DMS153 treated with DMSO at 0.1 percent for 48 hours (cell line): ENCODE measurements around the gene SIX5.
"Not testable (repeated sequence)": the region's sequence is repeated elsewhere in the genome, so short reads cannot be mapped to it uniquely, and the experiment has no call there.

Experiments used
- DNase-seq: peaks from one replicate; lab custom pipeline; 2025; ENCODE audit not compliant: unreplicated experiment; lab: John Stamatoyannopoulos, UW

SIX5 gene

DNA sequence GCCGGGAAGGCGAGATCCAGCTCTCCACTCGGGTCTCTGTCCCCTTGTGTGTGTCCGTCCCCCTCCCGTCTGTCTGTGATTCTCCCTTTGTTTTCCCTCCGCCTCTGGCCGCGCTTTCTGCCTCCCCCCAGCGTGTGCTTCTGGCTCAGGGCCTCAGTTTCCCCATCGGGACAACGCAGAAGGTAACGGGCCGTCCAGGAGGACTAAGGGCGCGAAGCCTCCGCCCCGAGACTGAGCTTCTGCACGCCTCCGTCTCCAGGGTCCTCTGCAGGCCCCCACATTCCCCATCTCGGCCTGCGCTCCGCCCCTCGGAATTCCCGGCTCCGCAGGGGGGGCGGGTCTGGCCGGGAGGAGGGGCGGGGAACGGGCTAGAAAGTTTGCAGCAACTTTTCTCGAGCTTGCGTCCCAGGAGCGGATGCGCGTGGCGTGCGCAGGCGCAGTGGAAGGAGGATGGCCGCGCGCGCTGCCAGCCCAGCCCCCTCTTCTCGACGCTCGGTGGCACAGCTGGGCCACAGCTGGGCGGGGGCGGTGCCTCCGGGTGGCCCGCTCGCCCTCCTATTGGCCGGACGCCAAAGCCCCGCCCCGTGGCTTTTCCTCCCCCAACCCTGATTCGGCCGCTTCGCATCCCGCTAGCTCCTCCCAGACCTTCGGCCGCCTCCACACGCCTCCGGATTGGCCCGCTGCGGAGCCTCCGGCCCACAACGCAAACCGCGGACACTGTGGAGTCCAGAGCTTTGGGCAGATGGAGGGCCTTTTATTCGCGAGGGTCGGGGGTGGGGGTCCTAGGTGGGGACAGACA is at the start of gene SIX5:
SIX5 (minus strand) TSS at position 269 of the 799 bp plus-strand sequence. CDS start 408 bp downstream, outside the sequence.
- DNase-seq = peak; percentile 87

DNA sequence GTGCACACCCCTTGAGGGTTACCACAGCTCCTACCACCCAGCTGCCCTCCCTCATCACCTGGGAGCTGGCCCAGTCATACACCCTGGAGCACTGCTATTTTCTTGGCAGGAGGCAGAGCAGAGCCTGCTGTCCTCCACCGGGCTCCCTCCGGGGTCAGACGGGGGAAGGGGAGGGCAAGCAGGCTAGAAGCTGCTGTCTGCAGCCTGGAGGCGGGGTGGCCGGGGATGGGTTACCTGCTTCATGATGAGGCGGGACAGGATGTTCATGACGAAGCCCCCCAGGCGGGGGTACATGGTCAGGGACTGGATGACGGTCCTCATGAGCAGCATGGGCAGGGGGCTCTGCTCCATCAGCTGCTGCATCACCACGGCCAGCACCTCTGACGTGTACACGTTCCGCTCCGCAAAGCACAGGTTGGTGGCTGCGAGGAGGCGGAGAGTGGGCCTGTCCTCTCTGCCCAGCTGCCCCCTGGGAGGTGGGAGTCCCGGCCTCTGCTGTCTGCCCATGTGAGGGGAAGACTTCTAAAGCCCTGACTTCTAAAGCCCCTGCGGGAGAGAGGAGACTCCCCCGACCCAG is 48.8 kb upstream of the SIX5 start:
- no peak for DNase-seq

DNA sequence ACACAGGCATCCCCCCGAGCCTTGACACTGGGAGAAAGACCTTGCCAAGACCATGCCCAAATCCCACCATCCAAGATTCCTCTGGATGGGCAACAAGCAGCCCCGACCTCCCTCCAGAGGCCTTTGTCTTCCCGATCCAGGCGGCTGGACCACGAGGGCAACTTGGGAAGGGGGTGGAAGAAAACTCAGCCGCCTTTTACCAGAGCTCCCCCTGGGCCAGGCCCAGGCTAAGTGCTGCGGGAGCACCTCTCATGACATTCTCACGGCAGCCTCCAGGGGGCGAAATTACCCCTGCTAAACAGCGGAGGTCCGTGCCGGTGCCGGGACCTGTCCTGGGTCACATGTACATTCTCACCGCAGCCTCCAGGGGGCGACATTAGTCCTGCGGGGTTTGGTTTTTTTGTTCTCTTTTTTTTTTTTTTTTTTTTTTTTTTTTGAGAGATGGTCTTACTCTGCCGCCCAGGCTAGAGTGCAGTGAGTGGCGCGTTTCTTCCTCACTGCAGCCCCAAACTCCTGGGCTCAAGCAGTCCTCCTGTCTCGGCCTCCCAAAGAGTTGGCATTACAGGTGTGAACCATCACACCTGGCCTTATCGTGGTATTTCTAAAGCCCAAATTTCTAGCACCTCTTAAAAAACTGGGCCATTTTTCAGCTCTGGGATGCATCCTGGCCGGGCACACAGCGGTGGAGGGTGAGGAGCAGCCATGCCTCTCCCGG is 48.1 kb upstream of the SIX5 start:
- peak; percentile 78 for DNase-seq

DNA sequence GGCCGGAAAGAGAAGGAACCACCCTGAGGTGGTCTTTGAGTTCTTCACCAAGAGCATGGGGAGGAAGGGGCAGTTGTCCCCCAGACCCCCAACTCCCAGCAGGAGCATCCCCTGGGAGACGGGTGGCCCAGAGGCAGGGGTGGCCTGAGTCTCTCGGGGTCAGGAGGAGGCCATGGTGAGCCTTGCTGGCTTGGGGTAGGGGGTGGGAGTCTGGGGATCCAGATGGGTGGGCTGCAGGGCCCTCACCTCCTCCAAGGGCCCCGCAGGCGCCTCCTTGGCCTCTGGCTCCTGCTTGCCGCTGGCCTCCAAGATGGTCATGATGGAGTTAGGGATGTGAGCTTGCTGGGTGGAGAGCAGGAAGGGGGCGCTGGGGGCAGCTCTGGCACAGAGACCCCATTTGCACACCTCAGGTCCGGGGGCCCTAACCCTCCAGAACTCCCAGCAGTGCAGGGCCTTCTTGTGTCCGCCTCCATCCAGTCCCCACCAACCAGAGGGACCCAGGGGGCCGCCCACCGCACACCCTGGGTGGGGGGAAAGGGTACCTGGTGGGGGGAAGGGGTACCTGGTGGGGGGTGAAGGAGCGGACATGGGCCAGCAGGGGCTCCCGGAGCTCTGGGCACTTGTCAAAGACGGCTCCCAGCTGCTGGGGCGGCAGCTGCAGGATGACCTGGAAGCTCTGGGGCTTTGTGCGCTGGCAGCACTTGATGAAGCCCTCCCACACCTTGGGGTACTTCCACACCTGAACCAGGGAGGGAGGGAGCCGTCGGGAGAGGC is 47.4 kb upstream of the SIX5 start:
- DNase-seq = no peak

DNA sequence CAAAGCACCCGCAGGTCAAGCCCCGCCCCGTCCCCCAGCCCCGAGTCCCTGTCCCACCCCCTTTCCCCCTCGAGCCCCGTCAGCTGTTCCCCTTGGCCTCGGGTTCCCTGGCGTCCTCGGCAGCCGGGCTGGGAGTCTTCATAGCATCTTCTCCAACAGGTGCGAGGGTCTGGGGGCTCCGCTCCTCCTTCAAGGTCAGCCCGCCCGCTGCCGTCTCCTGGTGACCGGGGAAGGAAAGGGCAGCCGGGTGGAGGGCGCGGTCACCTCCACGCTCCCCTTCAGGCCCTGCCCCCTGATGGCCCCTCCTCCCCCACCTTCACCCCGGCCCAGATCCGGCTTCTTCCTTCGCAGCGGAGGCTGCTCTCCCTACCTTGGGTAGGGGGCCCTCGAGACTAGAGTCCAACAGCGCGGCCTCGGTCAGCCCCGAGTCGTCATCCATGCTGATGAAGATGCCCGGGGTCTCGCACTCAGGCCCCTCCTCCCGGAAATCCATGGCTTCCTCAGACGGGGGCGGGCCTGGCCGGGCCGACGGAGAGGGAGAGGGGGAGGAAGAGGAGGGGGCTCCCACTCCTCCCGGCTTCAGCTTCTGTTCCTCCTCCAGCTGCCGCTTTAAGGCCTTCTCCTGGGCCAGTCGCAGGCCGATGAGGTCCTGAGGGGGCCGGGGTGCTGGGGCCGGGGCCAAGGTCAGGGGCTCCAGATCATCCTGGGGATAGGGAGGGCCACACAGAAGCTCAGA is 46.6 kb upstream of the SIX5 start:
- no peak for DNase-seq

DNA sequence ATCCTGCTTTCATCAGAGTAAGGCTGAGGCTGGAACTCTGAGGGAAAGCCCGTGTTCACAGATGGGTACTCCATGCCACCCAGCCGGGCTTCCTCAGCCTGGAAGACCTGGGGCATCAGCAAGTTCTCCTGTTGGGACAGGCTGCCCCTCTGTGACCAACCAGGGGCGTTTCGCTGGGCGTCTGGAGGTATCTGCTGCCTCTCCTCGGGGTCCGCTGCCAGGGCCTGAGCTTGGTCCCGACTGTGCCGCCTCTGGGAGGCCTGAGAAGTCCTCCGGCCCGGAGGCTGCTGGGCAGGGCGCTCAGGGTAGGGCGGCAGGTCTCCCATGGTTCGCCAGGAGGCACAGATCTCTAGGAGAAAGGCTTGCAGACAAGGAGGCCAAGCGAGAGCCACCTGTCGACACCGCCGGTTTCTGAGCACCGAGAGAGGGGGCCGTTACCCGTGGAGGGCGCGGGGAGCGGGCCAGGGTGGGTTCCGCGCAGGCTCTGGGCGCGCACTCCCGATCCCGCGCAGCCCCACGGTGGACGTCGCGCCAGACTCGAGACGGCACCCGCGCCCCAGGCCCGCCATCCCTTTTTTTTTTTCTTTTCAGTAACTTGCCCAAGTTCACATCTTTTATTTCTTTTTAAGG is 45.9 kb upstream of the SIX5 start, which contains the start of gene RSPH6A:
RSPH6A (minus strand) TSS at position 458 of the 630 bp plus-strand sequence; CDS start at position 326, 132 bp downstream.
- DNase-seq = no peak

DNA sequence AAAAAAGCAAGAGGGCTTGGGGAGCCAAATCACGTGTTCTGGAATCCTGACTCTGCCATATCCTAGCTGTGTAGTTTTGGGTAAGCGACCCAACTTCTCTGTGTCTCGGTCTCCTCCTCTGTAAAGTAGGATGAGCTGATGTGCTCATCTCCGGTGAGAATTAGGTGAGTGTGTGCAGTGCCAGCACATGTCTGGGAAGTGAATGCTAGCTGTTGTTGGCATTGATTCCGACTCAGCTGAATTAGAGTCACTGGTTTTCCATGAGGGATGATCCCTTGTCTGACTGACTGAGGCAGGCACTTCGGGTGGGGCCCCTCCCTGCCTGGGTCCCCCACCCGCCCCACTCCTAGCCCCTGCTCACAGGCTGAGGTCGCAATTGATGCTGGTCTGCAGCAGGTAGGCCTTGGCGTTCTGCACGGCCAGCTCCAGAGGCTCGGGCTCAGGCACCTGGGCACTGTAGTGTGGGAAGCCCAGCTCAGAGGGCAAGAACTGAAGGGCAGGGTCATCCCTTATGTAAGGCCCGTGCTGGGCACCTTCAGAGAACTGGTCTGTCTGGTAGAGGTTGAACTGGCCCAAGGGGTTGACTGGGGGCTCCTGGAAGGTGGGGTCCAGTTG is 45.2 kb upstream of the SIX5 start:
- DNase-seq = no peak

DNA sequence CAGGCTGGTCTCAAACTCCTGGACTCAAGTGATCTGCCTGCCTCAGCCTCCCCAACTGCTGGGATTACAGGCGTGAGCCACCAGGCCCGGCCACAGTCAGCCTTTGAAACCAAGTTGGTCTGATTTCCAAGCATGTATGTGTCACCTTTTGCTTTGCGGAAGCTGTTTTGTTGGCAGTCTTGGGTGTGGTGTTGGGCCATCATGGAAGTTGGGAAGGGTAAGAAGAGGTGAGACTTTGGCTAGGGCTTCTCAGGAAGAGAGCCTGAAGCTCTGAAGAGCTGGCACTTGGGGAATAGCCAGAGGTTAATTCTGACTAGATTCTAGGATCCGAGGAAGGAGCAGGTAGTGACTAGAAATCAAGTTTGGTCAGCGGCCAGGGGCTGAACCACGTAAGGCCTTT is 43.2 kb upstream of the SIX5 start:
- no peak for DNase-seq

DNA sequence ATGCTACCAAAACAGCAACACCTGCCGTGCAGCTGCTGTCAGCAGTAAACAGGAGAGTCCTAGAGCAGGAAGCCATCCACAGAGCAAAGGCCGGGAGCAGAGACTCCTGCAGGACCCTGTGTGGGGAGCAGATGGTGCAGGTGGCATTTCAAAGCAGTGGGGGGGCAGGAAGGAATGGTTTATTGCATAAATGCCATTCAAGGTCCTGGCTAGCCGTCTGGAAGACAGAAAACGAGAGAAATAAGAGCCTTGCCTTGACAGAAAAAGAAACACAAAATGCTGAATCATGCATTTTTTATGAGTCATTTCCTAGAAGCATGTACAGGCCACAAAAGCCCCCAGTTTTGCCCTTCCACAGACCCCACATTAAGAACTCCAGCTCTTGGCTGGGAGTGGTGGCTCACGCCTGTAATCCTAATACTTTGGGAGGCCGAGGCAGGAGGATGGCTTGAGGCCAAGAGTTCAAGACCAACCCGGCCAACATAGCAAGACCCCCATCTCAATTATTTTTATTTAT is 40.6 kb upstream of the SIX5 start:
- DNase-seq = no peak

DNA sequence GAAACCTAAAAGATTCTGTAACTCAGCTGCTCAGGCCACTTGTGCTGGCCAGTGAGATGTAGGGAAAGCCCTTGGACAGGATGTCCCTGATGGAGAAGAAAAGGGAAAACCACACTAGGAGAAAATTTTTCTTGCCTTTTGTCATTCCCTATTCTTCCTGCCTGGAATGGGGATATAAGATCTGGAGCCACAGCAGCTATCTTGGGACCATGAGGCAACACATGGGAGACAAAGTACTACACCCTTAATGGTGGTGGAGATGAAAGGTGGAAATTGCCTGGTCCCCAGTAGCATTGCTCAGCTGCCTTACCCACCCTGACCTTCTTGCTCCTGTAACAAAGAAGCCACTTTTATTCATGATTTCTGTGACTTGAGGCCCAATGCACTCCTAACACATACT is 36.7 kb upstream of the SIX5 start:
- no peak for DNase-seq

DNA sequence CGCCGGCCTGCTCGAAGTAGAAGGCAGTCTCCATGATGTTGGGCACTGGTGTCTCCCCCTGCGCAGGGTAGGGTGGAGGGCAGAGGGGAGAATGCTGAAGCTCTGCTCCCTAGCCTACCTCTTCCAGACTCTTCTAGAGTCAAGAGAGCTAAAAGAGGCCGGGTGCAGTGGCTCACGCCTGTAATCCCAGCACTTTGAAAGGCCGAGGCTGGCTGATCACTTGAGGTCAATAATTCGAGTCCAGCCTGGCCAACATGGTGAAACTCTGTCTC is 35.8 kb upstream of the SIX5 start:
- no peak for DNase-seq

DNA sequence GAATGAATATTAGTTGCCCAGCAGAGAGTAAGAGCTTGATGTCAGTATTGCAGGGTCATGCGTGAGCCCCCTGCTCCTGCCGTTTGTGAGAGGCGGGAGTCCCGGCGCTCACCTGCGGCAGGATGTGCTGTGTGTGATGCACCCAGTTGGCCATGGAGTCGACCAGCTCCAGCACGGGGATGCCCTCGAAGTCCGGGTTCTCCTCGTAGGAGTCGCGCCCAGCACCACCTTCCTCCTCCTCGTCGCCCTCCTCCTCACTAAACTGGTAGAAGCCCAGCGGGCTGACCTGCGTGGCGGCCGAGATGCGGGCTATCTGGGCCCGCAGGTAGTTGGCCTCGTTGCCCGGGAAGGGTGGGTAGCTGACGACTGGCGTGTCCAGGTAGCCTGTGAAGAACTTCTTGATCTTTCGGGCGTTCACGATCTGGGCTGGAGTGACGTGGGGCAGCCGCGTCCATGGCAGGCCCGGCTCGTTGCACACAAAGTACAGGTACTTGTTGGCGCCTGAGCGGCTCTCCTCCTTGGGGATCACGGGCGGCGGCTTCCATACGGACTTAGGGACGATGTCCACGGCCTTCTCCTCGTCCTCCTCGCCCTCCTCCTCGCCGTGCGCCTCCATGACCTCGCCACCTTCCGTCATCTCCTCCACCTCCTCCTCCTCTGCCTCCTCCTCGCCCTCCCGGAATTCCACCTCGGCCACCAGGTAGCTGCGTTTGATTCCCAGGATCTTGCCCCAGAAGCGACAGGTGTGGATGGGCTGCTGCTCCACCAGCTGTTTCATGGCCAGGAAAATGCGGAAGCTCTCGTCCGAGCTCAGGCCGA is 35.3 kb upstream of the SIX5 start:
- no peak for DNase-seq

DNA sequence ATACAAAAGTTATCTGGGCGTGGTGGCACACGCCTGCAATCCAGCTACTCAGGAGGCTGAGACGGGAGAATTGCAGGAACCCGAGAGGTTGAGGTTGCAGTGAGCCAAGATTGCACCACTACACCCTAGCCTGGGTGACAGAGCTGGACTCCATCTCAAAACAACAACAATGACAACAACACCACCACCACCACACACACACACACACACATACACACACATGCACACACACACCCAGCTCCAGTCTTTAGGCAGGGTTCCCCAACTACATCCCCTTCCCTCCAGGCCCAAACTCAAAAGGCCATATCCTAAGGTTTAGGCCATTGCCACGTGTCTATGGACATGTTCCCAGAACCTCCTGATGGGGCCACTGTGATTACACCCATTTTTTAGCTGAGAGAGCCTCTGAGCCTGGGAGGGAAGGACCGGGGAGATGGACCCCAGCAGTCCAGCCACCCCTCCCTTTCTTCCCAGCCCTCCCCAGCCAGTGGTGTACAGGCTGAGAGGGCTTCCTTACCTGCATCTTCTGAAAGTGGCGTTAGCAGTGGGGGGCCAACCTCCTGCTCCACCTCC is 32.6 kb upstream of the SIX5 start:
- DNase-seq = no peak

DNA sequence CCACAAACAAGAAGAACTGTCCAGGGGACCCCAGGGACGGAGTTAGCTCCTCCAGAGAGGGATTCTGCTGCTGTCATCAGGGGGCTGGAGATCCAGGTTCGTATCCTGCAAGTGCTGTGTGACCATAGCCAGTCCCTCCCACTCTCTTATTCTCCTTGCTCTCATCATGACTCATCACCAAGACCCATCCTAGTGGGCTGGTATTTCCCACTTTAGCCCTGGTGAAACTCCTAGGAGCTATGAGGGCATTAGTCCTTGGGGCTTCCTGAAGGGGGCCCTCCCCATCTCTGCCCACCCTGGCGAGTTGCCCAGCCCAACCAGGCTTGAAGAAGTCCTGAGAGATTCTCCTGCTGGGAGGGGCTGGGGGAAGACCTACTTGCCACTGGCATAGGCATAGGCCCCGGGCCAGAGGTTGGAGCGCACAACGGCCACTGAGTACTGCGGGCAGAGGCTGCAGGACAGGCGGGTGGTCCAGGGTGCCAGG is 31.1 kb upstream of the SIX5 start:
- DNase-seq = no peak

DNA sequence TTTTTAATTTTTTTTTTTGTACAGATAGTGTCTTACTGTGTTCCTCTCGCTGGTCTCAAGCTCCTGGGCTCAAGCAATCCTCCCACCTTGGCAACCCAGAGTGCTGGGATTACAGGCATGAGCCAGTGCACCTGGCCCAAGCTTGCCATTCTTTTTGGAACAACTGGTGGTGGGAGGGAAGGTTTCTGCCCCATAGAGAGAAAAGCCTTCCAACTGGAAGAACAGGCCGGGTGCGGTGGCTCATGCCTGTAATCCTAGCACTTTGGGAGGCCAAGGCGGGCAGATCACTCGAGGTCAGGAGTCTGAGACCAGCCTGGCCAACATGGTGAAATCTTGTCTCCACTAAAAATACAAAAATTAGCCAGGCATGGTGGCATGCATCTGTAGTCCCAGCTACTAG is 30.5 kb upstream of the SIX5 start:
- DNase-seq = not testable (repeated sequence)

DNA sequence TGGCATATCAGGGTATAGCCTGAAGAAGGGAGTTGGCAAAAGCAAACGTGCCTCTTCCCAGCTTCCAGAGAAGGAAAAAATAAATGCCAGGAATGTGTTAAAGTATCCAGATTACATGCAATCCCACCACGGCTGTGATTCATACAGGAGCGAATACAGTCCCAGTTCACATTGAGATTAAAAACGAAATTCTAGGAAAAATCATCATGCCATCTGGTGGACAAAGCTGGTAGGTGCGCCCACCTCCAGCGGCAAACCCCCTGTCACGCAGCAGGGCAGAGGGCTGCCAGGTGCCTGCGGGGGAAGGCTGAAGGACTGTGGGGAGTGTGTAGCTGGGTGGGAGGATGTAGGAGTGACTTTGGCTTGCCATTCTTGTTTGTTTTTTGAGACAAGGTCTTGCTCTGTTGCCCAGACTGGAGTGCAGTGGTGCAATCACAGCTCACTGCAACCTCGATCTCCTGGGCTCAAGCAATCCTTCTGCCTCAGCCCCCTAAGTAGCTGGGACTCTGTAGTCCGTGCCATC is 30.0 kb upstream of the SIX5 start:
- peak; percentile 51 for DNase-seq

DNA sequence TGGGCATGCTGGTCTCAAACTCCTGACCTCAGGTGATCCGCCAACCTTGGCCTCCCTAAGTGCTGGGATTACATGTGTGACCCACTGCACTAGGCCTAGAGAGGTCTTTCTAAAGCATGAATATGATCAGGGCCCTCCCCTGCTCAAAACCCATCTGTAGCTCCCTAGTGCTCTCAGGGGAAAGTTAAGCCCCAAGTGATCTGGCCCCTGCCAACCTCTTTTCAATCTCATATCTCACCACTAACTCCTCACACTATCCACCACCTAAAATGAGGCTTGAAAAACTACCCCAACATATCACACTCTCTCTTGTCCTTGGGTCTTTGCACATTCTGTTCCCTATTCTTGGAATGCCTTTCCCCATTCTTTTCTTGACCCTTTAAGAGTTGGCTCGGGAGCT is 25.6 kb upstream of the SIX5 start:
- DNase-seq = no peak

DNA sequence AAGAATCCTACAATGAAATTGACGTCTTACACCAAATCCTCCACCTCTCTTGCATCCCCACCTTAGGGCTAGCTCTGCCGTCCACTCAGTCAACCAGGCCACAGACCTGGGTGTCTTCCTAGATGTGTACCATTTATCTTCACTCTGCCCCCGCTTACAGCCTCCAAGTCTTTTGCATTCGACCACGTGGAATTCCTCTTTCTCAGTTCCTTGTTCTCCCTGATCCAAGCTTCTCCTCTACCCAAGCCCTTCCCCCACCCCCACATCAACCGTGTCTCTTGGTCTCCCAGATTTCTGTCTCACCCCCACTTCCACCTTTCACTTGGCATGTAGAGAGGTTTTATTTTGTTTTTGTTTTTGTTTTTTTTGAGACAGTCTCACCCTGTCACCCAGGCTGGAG is 24.8 kb upstream of the SIX5 start:
- no peak for DNase-seq
